GM19455 (cell line): ENCODE data around the gene PHLPP2.

Source experiments
- ATAC-seq: cut with Tn5 transposase; IDR thresholded peaks from one replicate; pipeline ENCODE4 v1.9.1; 2021; ENCODE audit not compliant: unreplicated experiment

PHLPP2 gene

GRCh38 chr16:71669926-71670536, 54.5 kb downstream of the PHLPP2 start:
- ATAC-seq: no peak

GRCh38 chr16:71666928-71667707, 57.4 kb downstream of the PHLPP2 start:
- ATAC-seq: no peak

DNA sequence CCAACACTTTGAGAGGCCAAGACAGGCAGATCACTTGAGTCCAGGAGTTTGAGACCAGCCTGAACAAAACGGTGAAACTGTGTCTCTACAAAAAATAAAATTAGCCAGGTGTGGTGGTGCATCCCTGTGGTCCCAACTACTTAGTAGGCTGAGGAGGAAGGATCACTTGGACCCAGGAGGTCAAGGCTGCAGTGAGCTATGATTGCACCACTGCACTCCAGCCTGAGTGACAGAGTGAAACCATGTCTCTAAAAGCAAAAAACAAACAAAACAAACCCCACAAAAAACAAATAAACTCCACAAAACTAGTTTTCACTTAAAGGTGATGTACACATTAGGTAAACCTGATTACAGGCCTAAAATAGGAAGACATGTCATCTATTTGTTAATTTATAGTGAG, 58.2 kb downstream of the PHLPP2 start:
- no peak for ATAC-seq

DNA sequence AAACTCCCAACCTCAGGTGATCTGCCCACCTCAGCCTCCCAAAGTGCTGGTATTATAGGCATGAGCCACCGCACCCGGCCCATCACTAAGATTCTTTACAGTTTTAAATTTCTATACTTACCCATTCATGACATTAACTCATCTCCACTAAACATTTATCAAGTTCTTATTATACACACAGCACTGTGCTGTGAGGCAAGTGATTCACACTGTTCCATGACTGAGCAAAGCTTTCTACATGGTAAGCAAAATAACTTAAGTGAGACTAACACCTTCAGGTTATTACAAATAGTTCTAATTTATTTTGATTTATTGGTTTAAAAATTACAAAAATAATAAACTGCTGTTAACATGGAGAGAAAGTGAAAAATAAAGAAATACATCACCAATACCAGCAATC, 65.0 kb downstream of the PHLPP2 start:
- no peak for ATAC-seq

GRCh38 chr16:71658771-71659170, 65.7 kb downstream of the PHLPP2 start:
- ATAC-seq: no peak

DNA sequence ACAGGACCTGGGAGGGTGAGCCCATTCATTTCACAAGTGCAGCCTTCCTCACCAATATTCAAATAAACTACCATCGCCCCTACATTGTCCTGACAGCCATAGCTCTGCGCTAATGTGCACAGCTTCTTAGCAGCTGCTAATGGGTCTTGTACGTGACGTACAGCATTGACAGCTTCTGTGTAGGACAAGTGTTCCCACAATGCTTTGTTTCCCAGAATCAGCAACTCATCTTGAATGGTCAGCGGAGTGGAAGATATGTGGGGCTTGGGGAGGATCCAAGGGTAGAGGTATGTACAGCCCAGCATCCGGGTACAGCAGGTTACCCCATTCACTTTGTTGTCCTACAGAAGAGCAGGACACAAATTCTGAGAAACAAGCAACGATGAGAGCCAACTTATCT, 74.8 kb downstream of the PHLPP2 start:
- ATAC-seq: no peak

DNA sequence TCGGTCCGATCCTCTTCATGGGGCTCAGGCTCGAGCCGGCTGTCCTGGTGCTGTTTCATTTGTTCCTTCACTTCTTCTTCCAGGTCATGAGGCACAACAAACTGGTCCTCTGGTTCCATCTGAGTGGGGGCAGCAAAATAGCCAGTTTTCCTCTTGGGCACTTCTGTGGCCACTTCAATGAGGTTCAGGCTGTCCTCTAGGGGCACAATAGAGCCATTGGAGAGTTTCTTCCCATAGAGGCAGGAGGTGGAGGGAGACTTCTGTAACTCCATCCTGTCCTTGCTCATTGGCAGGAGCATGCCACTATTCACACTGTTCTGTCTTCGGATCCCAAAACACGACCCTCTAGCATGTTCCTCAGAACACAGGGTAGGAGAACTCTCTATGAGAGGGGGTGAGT, 75.6 kb downstream of the PHLPP2 start:
- no peak for ATAC-seq

DNA sequence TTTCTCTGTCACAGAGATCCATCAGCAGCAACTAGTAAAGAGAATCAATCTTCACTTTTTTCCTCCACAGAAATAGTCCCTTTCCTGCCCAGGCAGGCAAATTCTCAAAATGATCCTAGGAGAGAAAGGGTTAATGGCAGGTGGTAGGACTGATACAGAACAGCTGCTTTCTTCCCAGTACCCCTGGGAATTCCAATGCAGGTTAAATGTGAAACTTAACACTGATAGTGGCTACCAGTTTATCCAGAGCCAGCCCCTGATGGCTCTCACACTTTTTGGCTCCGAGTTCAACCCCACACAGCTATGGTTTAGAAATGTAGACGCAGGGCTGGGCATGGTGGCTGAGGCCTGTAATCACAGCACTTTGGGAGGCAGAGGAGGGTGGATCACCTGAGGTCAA, 76.3 kb downstream of the PHLPP2 start:
- no peak for ATAC-seq

- ATAC-seq: no peak
Measured at GRCh38 chr16:71647391-71647790, 77.1 kb downstream of the PHLPP2 start.

GRCh38 chr16:71645450-71645849, 79.1 kb downstream of the PHLPP2 start:
- no peak for ATAC-seq

GRCh38 chr16:71637398-71637797, 87.1 kb downstream of the PHLPP2 start:
- no peak for ATAC-seq

DNA sequence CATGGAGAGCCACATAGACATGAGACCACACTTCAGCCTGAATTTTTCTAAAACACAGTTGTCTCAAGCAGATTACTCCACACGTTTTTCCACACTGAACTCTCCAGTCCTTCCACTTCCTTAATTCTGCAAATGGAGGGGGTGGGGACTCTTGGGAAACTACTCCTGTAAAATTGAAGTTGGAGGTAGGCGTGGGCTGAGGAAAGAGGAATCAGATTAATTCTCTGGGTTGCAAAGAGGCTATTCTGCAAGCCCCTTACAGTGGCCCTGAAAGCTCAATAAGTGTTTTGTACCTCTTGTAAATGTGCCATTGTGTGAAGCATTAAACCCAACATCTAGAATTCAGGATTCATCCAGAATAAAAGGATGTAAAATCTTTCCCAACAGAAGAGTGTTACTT, 88.9 kb downstream of the PHLPP2 start:
- no peak for ATAC-seq

DNA sequence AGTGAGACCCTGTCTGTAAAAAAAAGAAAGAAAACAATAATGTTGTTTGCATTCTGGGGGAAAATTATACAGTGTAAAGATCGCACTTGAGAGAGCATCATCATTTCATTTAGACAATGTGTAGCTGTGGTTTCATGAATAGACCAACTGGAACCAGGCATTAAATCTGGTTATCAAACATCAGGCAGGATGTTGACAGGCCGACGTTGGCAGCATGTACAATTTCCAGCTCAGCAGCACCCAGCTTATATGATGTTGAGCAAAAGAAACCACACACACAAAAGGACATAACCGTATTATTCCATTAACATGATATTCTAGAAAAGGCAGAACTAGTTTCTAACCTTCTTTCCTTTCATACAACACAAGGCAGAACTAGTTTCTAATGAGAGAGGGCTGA, 92.7 kb downstream of the PHLPP2 start:
- no peak for ATAC-seq

GRCh38 chr16:71630808-71631207, 93.7 kb downstream of the PHLPP2 start:
- no peak for ATAC-seq

DNA sequence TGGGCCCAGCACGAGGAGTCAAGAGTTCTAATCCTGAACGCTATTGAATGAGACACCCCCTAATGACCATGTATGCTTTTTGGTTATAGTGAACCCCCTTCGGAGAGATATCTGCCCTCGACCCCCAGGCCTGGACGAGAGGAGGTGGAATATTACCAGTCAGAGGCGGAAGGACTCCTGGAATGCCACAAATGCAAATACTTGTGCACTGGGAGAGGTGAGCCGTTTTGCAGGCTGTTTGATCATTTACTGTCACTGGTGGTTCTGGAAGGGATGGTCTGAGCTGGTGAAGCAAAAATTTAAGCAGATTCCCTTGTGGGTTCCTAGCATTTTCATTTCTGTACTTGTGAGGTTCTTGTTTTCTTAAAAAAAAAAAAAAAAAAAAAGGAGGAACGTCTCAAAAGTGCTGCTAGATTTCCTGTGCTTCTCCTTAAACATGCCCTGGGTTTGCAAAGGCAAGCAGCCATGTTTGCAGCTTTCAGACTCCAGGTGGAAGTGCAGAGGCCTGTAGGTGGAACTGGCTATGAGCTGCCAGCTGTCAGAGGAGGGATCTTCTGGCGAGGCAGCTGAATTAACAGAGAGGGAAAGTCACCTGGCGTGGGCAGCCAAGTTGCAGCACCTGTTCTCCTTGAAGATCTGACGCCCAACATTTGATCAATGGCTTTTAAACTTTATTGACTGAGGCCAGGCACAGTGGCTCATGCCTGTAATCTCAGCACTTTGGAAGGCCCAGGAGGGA, 95.1 kb downstream of the PHLPP2 start:
- no peak for ATAC-seq

- no peak for ATAC-seq
Measured at GRCh38 chr16:71628810-71629209, 95.7 kb downstream of the PHLPP2 start.

- ATAC-seq: no peak
Measured at GRCh38 chr16:71627731-71628181, 96.7 kb downstream of the PHLPP2 start.

- ATAC-seq: no peak
Measured at GRCh38 chr16:71626858-71627213, 97.7 kb downstream of the PHLPP2 start.

DNA sequence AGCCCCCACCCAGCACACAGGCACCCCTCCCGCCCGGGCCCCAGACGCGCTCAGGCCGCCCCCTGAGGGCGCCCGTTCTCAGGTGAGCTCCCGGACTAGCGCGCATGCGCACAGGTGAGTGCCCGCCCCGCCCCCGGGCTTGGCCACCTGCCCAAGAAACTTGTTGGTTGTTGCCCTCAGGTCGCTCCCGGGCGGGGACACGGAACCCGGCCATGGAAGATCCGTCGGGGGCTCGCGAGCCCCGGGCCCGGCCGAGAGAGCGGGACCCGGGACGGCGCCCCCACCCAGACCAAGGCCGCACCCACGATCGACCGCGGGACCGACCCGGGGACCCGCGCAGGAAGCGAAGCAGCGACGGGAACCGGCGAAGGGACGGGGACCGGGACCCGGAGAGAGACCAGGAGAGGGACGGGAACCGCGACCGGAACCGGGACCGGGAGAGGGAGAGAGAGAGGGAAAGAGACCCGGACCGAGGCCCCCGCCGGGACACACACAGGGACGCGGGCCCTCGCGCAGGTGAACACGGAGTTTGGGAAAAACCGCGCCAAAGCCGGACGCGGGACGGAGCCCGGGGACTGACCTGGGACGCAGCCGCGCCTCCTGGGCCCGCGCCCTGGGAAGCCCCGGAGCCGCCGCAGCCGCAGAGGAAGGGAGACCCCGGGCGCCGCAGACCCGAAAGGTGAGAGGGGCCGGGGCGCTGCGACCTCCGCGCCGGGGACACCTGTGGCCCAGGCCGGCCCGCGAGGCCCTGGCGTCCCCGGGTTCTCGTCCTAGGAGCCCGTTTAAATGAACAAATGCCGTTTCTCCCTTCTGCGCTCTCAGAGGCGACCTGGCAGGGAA, 98.3 kb downstream of the PHLPP2 start, which contains the start of gene MARVELD3:
TSS of gene MARVELD3 (plus strand) at position 167 of the 840 bp plus-strand sequence. CDS start at position 213, 46 bp downstream.
- no peak for ATAC-seq

DNA sequence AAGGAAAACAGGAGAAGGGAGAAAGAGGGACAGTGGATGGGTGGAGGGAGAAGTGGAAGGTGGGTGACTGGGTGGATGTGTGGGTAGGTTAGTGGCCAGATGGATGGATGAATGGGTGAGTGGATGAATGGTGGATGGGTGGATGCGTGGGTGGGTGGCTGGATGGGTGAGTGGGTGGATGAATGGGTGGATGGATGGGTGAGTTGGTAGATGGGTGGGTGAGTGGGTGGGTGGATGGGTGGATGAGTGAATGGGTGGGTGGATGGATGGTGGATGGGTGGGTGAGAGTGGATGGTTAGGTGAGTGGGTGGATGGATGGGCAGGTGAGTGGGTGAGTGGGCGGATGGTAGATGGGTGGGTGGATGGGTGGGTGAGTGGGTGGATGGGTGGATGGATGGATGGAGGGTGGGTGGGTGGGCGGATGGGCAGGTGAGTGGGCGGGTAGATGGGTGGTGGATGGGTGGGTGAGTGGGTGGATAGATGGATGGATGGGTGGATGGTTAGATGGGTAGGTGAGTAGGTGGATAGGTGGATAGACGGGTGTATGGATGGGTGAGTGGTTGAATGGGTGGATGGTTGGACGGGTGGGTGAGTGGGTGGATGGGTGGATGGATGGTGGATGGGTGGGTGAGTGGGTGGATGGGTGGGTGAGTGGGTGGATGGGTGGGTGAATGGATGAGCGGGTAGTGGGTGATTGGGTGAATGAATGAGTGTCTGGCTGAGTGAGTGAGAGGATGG, 99.2 kb downstream of the PHLPP2 start:
- ATAC-seq: no peak
